ENCODE data around the gene SCN4B. TPM values are rescaled to one million over a fixed set of nuclear protein-coding genes. Genes with fewer than 3 reads are reported as not detected.

The SCN4B gene
- total and polyA plus RNA-seq, 2 donors (not counting 3 experiments of a cell fraction or from before 2014, with no cell fraction given), result 0.06 to 0.13 TPM

GRCh38 chr11:118168751-118169150 lies 16.1 kb upstream of the SCN4B start:
- Histone ChIP-seq H3K9me3 (replicated peaks; ENCODE audit: control insufficient read depth, insufficient read depth, low read length) (no peaks in the 10 kb centered on the region), H3K4me2 (ENCODE audit: insufficient read depth, low read length) (no peak overlapping the region), H3K27me3 (ENCODE audit: control insufficient read depth in 2 of 2, insufficient read depth in 2 of 2, low read length in 2 of 2) (peaks cover 4 to 13% of the 10 kb centered on the region in 2 experiments), H3K9me1 (replicated peaks; ENCODE audit: control insufficient read depth, extremely low read depth, insufficient read depth, low read length) (no peaks in the 10 kb centered on the region), H4K20me1 (replicated peaks; ENCODE audit: control insufficient read depth, extremely low read depth, insufficient read depth, low read length) (no peaks in the 10 kb centered on the region), H2AFZ (ENCODE audit: low read depth, low read length) (no peak overlapping the region), H3K36me3 (ENCODE audit: control insufficient read depth in 2 of 2, extremely low read depth in 1 of 2, insufficient read depth in 2 of 2, low read length in 2 of 2) (no peaks in the 10 kb centered on the region), H3K27ac (ENCODE audit: insufficient read depth, low read depth, low read length) (no peak overlapping the region), H3K79me2 (ENCODE audit: control insufficient read depth, insufficient read depth, low read length) (no peaks in the 10 kb centered on the region), H3K4me3 (replicated peaks in 1 of 3; ENCODE audit: insufficient read depth in 1 of 3, low read depth in 1 of 3, low read length in 3 of 3) (no peak overlapping the region), H3K9ac (replicated peaks; ENCODE audit: extremely low read depth, insufficient read depth, low read length) (no peak overlapping the region), H3K4me1 (ENCODE audit: control insufficient read depth, extremely low read depth, insufficient read depth, low read length) (no peaks in the 10 kb centered on the region)
- TF ChIP-seq GATA2 (IDR thresholded peaks at IDR 0.05; ENCODE audit: insufficient read depth, insufficient read length, low read depth, low read length) (no peak), FOS (IDR thresholded peaks at IDR 0.05; ENCODE audit: borderline replicate concordance, insufficient read depth, low read length) (no peak), MAX (IDR thresholded peaks at IDR 0.05; ENCODE audit: insufficient read depth, insufficient read length) (no peak), JUN (IDR thresholded peaks at IDR 0.05; ENCODE audit: borderline replicate concordance, insufficient read depth, insufficient read length, low read depth) (no peak), MYC (IDR thresholded peaks at IDR 0.05; ENCODE audit: low read depth, low read length) (no peak), EZH2 (IDR thresholded peaks at IDR 0.05; ENCODE audit: borderline replicate concordance, low read depth, low read length, severe bottlenecking) (no peak), POLR2AphosphoS5 (IDR thresholded peaks at IDR 0.05; ENCODE audit: insufficient read depth, low read depth, low read length) (no peak), CTCF (IDR thresholded peaks at IDR 0.05; ENCODE audit: extremely low read depth in 1 of 2, insufficient read depth in 1 of 2, low read depth in 1 of 2, low read length in 2 of 2) (no peak), POLR2A (IDR thresholded peaks at IDR 0.05; ENCODE audit: low read depth, low read length) (no peak)
- DNase-seq (ENCODE audit: low read depth, low spot score) (no peak), FAIRE-seq (no peak)
- BruUV-seq (replicated peaks), result no TSS peak
- POLR2A ChIA-PET, result no interaction called here
- dilution Hi-C loops (cut with MboI; ENCODE audit: extremely low pct_ligation_motif_present, low sequenced_read_pairs), result no loop called here
- CTCF ChIA-PET, result interaction anchor here (4.0 kb wide), 1 partner anchor 24 kb away, joined by 112 read pairs; no protein-coding TSS in a partner anchor
- intact Hi-C loops (cut with micrococcal nuclease), result no loop called here
